GM21529 (cell line): ENCODE data around the gene SLC16A7.

Source experiments
- ATAC-seq: cut with Tn5 transposase; IDR thresholded peaks from one replicate; pipeline ENCODE4 v1.9.1; 2021; ENCODE audit not compliant: unreplicated experiment

SLC16A7 gene

GRCh38 chr12:59664495-59664894 is 68.7 kb downstream of the SLC16A7 start:
- no peak for ATAC-seq

- no peak for ATAC-seq
These were observed 69.9 kb downstream of the SLC16A7 start for GRCh38 chr12:59665701-59666100.

GRCh38 chr12:59668674-59669073 is 72.8 kb downstream of the SLC16A7 start:
- ATAC-seq = no peak

GRCh38 chr12:59672273-59672672 is 76.4 kb downstream of the SLC16A7 start:
- no peak for ATAC-seq

- ATAC-seq = no peak
These were observed 79.6 kb downstream of the SLC16A7 start for GRCh38 chr12:59675461-59675860.

- no peak for ATAC-seq
These were observed 82.0 kb downstream of the SLC16A7 start for GRCh38 chr12:59677857-59678256.

- ATAC-seq = no peak
These were observed 83.1 kb downstream of the SLC16A7 start for GRCh38 chr12:59678759-59679411.

- no peak for ATAC-seq
These were observed 93.9 kb downstream of the SLC16A7 start for GRCh38 chr12:59689776-59690175.

- ATAC-seq = no peak
These were observed 99.5 kb downstream of the SLC16A7 start for GRCh38 chr12:59695379-59695778.

- no peak for ATAC-seq
These were observed 102.8 kb downstream of the SLC16A7 start for GRCh38 chr12:59698600-59698999.

GRCh38 chr12:59699421-59700152 is 103.8 kb downstream of the SLC16A7 start:
- no peak for ATAC-seq

- ATAC-seq = no peak
These were observed 104.3 kb downstream of the SLC16A7 start for GRCh38 chr12:59700153-59700450.

GRCh38 chr12:59708064-59708463 is 112.2 kb downstream of the SLC16A7 start:
- no peak for ATAC-seq

GRCh38 chr12:59708484-59708883 is 112.7 kb downstream of the SLC16A7 start:
- no peak for ATAC-seq

- no peak for ATAC-seq
These were observed 114.3 kb downstream of the SLC16A7 start for GRCh38 chr12:59710004-59710628.

GRCh38 chr12:59710964-59711363 is 115.1 kb downstream of the SLC16A7 start:
- ATAC-seq = no peak

GRCh38 chr12:59715434-59715833 is 119.6 kb downstream of the SLC16A7 start:
- ATAC-seq = no peak

GRCh38 chr12:59716043-59716442 is 120.2 kb downstream of the SLC16A7 start:
- no peak for ATAC-seq

GRCh38 chr12:59717436-59717835 is 121.6 kb downstream of the SLC16A7 start:
- no peak for ATAC-seq

- ATAC-seq = no peak
These were observed 123.9 kb downstream of the SLC16A7 start for GRCh38 chr12:59719701-59720100.

GRCh38 chr12:59723520-59723919 is 127.7 kb downstream of the SLC16A7 start:
- ATAC-seq = no peak

- ATAC-seq = no peak
These were observed 128.3 kb downstream of the SLC16A7 start for GRCh38 chr12:59724011-59724695.
